GM19238 (cell line): ENCODE data around the gene MED15.
"Not testable (repeated sequence)": the region's sequence is repeated elsewhere in the genome, so short reads cannot be mapped to it uniquely, and the experiment has no call there.

Source experiments
- DNase-seq: peaks from one replicate; pipeline ENCODE4 v3.0.0; 2011; ENCODE audit warnings: low spot score; ENCODE audit not compliant: insufficient read length

MED15 gene

DNA sequence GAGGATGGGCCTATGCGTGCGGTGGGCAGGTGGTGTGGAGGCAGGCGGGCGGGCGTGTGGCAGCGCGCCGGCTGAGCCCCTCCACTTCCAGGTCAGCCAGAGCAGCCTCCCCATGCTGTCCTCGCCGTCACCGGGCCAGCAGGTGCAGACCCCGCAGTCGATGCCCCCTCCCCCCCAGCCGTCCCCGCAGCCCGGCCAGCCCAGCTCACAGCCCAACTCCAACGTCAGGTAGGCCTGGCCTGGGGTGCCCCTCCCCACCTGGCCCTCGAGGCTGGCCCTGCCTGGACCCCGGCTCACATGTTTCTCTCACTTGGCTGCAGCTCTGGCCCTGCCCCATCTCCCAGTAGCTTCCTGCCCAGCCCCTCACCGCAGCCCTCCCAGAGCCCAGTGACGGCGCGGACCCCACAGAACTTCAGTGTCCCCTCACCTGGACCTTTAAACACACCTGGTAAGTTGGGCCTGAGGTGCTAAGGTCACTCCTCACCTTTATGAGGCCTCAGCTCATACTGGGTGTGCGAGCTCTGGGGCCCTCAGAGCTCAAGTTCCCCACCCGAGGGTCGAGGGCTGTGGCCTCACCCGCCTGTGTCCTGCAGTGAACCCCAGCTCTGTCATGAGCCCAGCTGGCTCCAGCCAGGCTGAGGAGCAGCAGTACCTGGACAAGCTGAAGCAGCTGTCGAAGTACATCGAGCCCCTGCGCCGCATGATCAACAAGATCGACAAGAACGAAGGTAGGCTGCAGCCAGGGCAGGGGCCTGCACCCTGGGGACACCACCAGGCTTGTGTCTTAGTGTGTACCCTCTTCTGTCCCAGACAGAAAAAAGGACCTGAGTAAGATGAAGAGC, 75.3 kb downstream of the MED15 start:
- DNase-seq, result no peak

GRCh38 chr22:20583471-20583922, 76.1 kb downstream of the MED15 start:
- no peak for DNase-seq

DNA sequence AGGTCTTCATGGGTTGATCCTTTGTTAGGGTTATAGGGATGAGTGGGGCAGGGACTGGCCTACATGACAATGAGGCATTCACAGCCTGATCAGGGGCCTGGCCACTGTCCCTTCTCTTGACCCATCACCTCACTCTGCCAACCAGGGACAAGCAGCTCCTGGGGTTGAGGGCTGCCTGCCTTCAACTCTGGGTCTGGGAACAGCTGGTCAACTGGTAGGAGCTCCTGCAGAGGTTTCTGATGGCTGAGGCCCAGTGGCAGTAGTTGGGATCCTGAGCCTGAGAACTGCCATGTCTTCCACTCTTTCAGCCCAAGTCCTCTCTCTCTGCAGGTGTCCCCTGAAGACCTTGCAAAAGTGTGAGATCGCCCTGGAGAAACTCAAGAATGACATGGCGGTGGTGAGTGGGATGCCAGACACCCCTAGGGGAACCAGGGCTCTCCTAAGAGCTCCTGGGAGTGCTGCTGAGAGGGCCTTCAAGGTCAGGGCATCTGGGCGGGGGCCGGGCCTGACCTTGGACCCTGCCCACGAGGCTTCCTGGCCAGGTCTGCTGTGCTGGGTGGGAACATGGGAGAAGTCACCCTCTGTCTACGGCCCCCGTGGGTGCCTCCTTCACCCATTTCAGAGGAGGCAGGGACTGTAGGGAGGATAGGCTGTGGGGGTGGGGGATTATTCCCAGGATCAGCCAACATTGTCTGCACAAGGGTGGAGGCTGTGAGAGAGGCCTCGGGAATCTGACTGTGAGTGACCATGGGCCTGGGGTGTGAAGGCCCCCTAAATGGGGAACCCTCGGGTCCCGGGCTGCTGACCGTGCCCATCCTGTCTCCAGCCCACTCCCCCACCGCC, 76.8 kb downstream of the MED15 start:
- no peak for DNase-seq

- DNase-seq, result no peak
Observed at GRCh38 chr22:20584872-20585638, 77.6 kb downstream of the MED15 start.

GRCh38 chr22:20585639-20586402, 78.4 kb downstream of the MED15 start:
- no peak for DNase-seq

- DNase-seq, result no peak
Observed at GRCh38 chr22:20586403-20586745, 79.0 kb downstream of the MED15 start.

DNA sequence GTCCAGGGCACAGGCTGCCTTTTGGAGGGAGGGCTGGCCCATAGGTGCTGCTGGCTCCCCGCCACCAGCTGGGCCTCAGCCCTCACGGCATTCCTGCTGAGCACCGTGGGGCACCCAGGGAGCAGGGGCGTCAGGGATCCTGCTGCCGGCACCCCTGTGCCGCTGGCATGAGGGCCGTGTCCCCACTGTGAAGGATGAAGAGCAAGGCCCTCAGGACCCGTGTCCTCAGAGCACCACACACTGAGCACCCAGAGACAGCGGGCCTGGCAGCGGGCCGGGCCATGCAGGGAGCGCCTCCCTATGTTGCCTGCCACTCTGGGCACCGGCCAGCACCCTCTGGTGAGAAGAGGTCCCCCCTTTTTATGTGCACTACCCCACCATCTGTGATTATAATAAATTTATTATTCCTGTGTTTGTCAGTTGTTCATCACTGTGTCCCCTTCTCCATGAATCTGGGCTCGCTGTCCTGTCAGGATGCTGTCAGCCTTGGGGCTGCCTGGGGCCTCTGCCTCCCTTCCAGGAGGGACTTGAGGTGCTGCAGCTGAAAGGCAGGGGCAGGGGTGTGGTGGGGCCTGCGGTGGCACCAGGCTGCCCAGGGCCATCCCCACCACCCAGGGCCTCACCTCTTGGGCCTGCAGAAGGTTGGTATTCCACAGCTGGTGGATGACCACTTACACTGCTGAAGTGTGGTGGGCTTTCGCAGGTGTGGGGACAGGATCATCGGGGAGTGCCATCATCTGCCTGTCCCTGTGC, 80.0 kb downstream of the MED15 start:
- DNase-seq, result no peak

DNA sequence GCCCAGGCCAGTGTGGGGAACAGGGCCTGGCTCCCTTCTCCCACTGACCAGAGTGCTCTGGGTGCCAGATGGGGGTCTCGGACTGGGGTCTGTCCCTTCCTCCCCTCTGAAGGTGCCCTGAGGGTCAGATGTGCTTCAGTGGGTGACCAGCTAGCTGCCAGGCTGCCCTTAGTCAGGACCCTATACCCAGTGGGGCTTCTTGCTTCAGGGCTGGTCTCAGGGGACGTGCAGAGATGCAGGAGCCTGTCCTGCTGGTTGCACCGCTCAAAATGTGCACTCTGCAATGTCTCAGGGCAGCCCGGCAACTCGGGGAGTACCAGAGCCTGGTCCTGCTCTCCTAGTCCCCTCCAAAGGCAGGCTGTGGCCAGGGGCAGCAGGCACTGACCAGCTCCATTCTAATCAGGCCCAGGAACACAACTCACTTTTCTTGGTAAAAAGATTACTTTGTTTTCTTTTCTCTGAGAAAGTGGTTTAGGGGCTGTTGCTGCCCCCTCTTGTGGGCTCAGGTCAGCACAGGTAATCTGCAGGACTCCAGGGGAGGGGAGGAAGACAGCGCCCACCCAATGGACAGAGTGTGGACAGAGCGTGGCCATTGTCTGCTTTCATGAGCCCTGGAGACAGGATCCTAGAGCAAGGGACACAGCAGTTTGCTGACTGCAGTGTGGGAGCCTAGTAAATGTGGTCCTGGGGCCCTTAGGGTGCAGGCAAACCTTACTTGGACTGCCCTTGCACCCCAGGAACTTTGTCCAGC, 80.9 kb downstream of the MED15 start:
- no peak for DNase-seq

DNA sequence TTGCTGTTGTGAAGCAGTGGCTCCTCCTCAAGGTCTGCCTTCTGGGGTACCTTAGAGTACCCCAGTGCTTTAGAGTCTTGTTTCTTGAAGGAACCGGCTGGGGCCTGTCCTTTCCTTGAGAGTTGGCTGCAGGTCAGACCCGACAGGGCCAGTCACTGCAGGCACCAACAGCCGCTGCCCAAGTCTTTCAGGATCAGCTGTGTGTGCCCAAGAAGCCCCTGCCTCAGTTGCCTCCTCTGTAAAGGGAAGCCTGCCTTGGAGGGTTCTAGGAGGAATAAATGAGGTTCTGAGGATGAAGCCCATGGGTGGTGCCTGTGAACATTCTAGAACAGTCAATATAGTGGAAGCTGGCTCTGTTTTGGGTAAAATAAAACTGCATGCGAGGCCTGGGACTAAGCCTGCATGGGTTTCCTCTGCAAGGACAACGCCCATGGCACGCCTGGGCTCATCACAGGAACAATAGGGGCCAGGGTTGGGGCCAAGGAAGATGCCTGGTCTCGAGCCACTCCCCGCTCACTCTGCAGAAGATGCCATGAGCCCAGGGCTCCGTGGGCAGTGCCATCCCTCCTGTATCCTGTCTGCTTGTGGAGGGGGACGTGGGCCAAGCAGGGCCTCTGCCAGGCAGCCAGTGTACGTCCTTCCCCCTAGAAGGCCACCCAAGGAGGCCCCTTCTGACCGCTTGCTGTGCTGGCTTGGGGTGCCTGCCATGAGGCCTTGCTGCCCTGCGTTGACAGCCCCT, 81.6 kb downstream of the MED15 start:
- no peak for DNase-seq

DNA sequence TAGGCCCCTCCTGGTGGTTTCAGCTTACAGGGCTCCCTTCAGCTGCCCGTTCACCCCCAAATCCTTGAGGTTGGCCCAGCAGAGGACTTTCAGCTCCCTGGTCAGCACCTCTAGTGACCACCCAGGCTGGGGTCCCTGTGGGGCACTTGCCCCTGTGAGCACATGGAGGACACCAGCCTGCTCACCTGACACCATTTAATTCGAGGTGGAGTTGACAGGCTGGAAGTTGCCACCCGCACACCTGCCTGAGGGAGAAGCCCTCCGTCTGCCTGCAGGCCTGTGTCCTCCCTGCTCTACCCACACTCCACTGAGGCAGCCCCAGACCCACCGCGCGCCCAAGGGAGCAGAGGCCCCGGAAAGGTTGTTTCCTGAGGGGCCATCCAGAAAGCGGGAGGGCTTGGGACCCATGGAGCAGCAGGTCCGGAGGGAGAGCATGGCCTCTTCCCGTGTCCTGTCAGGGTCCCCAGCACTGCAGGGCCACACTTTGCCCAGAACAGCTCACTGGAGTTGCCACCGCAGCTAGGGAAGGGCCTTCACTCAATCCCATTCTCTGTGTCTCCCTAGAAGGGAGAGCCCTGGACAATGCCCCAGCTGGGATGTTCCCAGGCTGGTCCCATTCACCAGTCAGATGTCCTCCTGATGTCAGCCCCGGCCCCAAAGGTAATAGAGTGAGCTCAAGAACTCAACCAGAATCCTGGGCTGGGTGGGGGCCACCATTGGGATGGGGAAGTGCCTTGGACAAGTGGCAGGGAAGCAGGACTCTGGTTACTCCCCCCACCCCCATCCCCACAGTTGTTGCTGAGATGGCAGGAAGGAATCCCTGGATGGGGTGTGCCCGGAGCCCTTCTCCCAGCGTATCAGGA, 82.4 kb downstream of the MED15 start:
- DNase-seq, result no peak

GRCh38 chr22:20590477-20591294, 83.3 kb downstream of the MED15 start:
- DNase-seq, result no peak

DNA sequence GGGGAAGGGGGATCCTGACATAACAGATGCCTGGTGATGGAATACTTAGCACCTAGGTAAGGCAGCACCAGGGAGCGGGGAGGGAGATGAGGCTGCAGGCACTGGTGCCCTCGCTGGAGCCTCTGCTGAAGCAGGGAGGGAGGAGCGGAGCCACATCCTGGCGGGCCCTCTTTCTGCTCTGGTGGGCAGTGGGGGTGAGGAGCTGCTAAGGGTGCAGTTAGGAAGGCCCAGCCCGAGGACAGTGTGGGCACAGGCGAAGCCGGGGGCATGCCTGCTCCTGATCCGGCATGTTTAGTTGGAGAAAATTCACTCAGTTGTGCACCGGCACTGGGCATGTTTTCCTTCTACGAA, 83.9 kb downstream of the MED15 start:
- DNase-seq, result no peak

DNA sequence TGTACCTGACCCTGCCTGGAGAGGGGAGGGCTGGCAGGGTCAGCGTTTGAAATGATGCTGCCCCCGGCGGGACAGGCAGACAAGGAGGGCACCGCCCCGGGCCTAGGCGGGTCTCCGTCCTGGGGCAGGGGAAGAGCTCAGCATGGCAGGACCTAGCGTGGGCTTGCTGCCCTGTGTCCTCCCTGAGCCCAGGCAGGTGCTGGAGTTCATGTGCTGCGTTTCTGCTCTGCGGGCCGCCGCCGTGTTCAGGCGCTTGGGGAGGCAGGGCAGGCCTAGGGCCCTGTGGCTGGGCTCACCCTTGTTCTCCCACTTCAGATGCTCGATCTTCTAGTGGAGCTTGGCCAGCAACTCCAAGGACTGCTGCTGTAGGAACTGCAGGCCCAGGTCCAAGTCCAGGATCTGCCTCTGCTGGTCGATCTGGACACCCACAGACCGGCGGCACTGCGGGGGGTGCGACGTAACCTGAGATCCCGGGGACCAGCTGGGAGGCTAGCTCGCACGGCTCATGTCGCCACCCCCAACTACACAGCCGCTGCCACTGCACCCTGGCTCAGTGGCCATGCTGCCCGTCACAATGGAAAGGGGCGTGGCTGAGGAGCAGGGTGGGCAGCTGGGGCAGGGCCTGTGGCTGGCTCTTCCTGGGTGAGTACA, 84.4 kb downstream of the MED15 start:
- DNase-seq, result no peak

- not testable (repeated sequence) for DNase-seq
Observed at GRCh38 chr22:20594038-20594437, 86.6 kb downstream of the MED15 start.

GRCh38 chr22:20594486-20594885, 87.1 kb downstream of the MED15 start:
- not testable (repeated sequence) for DNase-seq

- DNase-seq, result no peak
Observed at GRCh38 chr22:20595461-20595860, 88.1 kb downstream of the MED15 start.

DNA sequence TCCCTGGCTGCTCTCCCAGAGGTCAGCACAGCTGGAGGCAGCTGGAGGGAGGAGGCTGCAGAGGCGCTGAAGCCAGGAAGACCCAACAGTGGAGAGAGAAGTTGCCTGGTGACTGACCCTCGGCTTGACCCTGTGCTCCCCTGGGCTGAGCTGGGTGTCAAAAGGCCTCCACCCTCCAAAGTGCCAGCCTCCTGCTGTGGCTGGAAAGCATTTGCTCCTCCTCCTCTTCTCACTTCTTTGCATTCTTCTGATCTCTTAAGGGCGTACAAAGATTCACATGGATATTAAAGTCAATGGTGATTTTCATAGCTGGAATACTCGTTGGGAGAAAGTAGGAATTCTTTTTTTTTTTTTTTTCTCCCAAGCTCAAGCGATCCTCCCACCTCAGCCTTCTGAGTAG, 91.7 kb downstream of the MED15 start:
- no peak for DNase-seq
